Nucleus accumbens (tissue), 56 donors: ENCODE measurements around the gene POLR2L.
A peak's percentile ranks its signal among the peaks of the same experiment; 100 is the strongest.

Experiments used
- DNase-seq, 56 donors: peaks; one replicate each; lab custom pipeline; 2025; lab: John Stamatoyannopoulos, UW

The POLR2L gene

DNA sequence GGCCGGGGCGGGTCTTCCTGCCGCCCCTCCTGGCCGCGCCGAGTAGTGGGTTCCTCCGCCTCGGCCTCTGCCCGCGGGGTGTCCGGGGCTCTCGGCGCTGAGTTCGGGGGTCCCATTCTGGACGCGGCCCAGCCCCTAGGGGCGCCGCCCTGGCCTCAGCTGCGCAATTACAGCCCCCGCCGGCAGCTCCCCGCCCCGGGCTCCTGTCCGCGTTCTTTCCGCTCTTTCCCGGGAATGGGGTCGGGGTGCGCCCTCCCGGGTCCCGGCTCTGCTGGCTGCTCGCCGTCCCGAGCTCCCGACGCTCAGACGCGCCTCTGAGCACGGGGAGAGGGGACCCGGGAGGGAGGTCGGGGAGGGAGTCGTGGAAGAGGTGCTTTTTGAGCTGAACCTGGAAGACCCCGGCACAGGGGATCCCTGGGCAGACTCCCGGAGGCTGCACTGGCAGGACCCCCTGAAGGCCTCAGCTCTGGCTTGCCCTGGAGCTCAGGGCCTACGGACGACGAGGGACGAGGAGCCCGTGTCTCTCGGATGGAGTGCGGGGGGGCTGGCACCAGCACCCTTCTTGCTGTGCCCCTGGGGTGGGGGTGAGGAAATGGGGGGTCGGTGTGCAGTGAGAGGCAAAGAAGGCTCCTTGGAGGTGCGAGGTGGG is 881 bp upstream of the POLR2L start:
- no peak for DNase-seq

- DNase-seq: no peak
Observed at GRCh38 chr11:841981-842369, 354 bp downstream of the POLR2L start.

DNA sequence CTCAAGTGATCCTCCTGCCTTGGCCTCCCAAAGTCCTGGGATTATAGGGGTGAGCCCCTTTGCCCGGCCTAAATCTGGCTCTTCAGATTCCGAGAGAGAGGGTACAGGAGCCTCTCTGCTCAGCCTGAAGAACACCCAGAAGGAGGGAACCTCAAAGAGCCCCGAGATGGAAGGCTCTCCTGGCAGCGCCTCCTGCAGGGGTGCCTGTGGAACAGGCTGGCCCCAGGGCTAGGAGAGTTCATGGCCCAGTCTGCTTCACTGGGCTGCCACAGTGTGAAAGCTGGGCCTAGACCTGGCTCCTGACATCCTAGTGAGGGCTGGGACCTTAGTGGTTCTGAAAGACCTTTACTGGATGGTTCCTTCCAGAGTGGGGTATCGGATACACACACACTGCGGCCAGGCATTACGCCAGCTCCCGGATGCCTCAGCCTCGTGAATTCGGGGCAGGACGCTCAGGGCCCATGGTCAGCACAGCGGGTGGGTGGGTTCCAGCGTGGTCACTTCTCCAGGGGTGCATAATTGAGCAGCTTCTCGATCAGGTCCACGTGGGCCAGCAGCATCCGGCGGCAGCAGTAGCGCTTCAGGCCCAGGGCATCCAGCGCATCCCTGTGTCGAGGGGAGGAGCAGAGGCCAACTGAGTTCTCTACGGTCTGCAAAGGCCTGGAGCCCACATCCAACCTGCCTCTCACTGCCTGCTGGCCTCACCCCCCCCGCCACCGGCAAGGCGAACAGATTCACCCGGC is 2.3 kb downstream of the POLR2L start:
- DNase-seq: no peak

GRCh38 chr11:839280-839623 is 3.1 kb downstream of the POLR2L start:
- no peak for DNase-seq

GRCh38 chr11:838441-839279 is 3.7 kb downstream of the POLR2L start:
- no peak for DNase-seq

DNA sequence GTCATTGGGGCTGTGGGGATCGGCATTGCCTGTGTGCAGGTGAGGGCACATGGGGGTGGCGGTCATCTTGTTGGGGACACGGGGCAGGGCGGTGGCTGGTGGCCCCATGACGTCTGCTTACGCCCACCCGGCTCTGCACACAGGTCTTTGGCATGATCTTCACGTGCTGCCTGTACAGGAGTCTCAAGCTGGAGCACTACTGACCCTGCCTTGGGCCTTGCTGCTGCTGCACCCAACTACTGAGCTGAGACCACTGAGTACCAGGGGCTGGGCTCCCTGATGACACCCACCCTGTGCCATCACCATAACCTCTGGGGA is 4.4 kb downstream of the POLR2L start:
- DNase-seq: no peak

DNA sequence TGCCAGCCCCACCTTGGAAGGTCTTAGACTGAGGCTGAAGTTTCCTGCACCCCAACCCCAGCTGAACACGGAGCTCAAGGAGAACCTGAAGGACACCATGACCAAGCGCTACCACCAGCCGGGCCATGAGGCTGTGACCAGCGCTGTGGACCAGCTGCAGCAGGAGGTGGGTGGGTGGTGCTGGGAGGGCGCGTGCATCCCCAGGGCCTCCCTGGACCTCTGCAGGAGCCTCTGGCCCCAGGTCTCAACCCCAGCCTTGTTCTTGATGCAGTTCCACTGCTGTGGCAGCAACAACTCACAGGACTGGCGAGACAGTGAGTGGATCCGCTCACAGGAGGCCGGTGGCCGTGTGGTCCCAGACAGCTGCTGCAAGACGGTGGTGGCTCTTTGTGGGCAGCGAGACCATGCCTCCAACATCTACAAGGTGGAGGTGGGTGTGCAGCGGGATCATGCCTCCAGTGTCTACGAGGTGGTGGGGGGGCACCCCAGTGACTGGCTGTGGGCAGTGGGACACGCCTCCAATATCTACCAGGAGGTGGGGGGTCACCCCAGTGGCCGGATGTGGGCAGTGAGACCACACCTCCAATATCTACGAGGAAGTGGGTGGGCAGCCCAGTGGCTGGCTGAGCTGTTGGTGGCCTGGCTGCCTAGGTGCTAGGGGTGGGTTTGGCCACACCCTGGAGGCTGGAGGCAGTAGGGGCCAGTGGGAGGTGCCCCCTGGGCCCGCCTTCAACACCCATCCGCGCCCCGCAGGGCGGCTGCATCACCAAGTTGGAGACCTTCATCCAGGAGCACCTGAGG is 4.9 kb downstream of the POLR2L start:
- DNase-seq: no peak

DNA sequence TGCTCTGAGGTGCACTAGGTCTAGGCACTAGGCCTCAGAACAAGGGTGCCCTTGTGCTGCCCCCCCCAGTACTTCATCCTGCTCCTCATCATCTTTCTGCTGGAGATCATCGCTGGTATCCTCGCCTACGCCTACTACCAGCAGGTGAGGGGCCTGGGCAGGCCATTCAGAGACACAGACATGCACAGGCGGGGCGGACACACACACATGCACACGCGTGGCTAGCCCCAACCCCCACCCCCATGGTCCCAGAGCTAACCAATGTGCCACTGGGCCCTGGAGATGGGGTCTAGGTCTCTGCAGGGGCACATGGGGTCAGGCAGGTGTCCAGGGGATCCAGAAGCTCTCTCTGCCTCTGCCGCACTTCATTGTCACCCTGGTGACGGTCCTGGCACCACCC is 5.6 kb downstream of the POLR2L start:
- no peak for DNase-seq

DNA sequence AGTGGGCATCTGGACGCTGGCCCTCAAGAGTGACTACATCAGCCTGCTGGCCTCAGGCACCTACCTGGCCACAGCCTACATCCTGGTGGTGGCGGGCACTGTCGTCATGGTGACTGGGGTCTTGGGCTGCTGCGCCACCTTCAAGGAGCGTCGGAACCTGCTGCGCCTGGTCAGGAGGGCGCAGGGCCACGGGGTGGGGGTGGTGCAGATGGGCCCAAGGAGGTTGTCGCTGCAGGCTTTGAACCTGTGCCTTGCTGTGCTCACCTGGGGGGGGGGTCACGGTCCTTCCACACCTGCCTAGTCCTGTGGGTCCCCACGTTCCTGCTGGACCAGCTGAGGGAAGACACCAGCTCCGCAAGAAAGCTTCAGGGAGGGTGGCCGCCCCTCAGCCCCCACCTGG is 6.1 kb downstream of the POLR2L start:
- DNase-seq: no peak

- peak in 7 of 56 donors; percentile 17 to 53 (median 28) for DNase-seq
Observed at GRCh38 chr11:834371-835316, 7.7 kb downstream of the POLR2L start.

DNA sequence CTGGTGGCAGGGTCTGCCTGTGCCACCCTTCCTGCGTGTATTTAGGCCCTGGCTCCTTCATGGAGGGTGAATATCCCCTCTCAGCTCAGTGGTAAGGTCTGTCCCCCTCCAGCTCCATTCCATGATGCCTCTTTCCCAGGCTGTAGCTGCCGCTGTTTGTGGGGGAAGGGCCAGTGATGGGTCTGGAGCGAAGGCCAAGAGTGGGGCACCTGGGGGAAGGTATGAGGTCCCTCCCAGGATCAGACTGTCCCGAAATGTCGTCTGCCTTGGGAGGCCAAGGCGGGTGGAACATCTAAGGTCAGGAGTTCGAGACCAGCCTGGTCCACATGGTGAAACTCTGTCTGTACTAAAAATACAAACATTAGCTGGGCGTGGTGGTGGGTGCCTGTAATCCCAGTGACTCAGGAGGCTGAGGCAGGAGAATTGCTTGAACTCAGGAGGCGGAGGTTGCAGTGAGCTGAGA is 8.4 kb downstream of the POLR2L start:
- no peak for DNase-seq

DNA sequence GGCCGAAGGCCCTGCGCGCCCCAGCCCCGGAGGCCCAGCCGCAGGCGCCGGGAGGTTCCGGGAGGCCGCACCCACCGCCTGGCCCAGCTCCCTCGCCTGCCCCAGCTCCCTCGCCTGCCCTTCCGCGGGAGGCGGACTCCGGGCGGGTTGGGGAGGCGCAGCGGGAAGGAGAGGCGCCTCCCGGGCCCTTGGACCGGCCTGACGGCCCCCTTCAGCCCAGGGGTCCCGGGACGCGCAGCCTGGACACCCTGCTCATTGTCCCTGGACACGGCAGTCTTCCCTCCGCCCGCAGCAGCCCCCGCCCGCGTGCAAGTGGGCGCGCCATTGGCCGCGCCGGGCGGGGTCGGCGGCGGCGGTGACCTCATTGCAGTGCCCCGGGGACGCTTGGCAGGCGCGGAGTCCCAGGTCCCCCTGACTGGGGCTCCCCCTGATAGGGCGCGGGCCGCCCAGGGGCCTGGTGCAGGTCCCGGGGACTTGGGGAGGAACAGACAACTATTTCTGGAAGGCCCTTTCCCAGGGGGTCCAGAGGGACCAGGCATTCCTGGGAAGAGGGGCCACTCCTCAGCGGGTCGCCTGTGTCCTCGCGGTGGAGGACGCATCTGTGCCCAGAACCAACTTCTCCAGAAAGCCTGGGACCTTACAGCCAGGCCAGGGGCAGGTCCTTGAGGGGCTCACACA is 9.1 kb downstream of the POLR2L start:
- peak in 1 of 56 donors; percentile 57 for DNase-seq

DNA sequence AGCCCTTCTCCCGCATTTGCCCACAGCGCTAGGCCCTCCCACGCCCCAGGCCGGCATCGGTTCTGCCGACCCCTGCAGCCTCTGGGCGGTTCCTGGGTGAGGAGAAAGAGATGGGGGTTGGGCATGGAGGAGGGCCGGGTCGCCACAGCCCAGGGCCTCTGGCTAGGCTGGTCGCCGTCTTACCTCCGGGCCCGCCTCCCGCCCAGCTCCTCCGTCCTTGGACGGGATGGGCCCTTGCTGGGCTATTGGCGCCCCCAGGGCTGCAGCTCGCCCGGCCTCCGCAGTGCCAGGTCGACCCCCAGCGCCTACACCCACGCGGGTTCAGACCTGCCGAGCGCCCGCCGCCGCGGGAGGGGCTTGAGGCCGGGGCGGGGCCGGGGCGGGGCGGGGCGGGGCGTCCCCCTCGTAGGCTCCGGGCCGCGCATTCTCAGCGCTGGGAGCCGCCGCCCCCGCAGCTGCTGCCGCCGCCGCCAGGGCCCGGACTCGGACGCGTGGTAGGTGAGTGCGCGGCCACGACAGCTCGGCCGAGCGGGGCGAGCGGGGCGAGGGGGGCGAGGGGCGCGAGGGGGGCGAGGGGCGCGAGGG is 9.7 kb downstream of the POLR2L start, which contains the start of gene CD151:
Gene CD151 (plus strand): TSS at position 424 of the 585 bp plus-strand sequence. CDS start 3,118 bp downstream, outside the sequence.
- peak in 6 of 56 donors; percentile 12 to 57 (median 42) for DNase-seq

- no peak for DNase-seq
Observed at GRCh38 chr11:831961-832528, 10.3 kb downstream of the POLR2L start.

- DNase-seq: no peak
Observed at GRCh38 chr11:831118-831864, 11.0 kb downstream of the POLR2L start.

DNA sequence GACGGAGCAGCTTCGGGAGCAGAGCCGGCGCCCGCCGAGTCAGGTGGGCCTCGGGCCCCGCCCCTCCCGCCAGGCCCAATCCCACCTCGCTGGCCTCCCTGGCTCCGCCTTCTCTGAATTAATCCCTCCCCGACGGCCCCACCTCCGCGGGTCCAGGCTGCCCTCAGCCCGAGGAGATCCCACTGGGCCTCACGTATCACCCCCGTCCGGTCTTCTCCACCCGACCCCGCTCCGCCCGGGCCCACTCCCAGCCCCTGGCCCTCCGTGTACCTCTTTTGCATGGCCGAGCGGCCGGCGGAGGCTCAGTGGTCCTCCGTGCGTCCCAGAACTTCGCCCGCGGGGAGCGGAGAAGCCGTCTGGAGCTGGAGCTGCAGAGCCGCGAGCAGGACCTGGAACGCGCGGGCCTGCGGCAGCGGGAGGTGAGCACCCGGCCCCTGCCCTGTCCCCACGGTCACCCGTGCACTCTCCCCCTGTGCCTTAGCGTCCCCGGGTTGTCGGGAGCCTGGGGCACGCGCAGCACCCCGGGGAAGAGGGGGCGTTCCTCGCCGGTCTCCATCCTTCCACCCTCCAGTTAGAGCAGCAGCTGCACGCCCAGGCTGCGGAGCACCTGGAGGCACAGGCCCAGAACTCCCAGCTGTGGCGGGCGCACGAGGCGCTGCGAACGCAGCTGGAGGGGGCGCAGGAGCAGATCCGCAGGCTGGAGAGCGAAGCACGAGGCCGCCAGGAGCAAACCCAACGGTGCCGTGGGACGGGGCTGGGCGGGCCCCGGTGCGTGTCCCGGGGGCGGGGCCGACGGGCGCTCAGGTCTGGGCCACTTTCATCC is 11.8 kb downstream of the POLR2L start:
- peak in 24 of 56 donors; percentile 5 to 77 (median 43) for DNase-seq
